NOMO-1 treated with dmso at 0.1 percent for 144 hours (cell line): ENCODE results near the gene APC2.
"Not testable (repeated sequence)": the region's sequence is repeated elsewhere in the genome, so short reads cannot be mapped to it uniquely, and the experiment has no call there.

Experiments
- DNase-seq: peaks from one replicate; lab custom pipeline; 2025; ENCODE audit not compliant: unreplicated experiment; lab: John Stamatoyannopoulos, UW

The APC2 gene

DNA sequence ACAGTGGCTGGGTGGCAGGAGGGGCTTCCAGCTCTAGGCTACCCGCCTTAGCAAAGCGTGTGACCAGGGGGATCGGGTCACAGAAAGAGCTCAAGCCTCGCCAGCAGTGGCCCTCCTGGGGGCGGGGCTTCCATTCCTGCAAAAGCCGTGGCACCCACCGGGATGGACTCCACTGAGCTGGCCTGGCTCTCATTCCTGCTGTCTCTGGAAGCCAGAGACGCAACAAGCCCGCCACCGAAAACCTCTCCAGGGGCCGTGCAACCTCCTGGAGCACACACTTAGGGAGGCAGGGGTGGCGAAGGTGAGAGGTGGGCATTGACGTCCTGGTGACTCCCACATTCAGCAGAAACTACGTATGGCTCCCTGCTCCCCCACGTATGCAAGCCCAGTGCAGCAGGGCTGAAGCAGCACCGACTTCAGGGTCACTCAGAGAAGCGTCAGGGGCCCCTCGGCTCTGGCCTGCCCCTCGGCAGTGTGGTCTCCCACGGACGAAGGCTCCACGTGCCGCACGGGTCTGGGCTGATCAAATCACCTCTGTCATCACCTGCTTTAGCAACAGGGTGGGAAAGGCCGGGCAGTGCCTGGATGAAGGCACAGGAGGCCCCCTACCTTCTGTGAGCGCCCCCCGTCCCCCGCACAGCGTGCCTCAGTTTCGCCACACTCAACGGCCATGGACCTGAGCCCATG lies 26.0 kb downstream of the APC2 start:
- no peak for DNase-seq

DNA sequence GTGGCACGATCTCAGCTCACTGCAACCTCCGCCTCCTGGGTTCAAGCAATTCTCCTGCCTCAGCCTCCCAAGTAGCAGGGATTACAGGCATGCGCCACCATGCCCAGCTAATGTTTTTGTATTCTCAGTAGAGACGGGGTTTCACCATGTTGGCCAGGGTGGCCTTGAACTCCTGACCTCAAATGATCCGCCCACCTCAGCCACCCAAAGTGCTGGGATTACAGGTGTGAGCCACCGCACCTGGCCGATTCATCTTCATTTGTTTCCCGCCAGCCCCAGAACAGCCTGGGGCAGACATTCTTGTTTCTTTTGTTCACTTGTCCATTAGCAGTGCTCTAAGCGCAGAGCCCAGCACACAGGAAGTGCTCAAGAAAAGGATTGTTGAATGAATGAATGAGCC lies 27.1 kb downstream of the APC2 start:
- not testable (repeated sequence) for DNase-seq

- DNase-seq: peak; percentile 90
These were observed 29.2 kb downstream of the APC2 start, which contains the start of gene C19orf25 for GRCh38 chr19:1478934-1479707. C19orf25 (minus strand) TSS chr19:1479215; CDS start chr19:1478903, 312 bp downstream.

DNA sequence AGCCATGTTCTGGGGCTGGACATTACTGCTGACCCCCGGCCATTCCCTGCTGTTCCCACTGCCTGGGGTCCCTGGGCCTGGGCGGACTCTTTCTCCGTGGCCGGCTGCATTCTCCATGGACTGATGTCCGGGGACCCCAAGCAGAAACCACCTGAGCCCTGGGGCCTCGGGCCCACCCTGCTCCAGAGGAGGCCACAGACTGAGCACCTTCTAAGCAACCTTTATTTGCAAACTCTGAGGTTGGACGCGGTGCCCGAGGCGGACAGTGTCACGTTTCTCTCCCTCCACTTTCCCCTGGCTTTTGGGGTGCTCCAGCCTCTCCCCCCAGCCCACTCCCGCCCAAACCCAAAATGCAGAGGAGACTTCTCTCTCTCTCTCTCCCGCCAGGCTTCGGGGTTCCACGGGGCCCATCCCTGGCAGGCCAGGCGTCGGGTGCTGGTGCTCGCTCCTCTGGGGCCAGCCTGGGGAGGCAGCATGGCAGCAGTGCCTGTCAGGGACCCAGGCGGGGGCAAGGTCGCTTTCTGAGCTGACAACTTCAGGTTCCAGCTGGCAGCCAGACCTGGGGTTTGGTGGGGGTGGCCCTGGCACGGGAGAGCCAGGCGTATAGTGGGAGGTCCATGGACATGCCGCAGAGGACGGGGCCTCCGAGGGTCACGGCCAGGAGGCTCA lies 31.4 kb downstream of the APC2 start:
- DNase-seq: no peak

- no peak for DNase-seq
These were observed 32.0 kb downstream of the APC2 start for GRCh38 chr19:1481893-1482360.

DNA sequence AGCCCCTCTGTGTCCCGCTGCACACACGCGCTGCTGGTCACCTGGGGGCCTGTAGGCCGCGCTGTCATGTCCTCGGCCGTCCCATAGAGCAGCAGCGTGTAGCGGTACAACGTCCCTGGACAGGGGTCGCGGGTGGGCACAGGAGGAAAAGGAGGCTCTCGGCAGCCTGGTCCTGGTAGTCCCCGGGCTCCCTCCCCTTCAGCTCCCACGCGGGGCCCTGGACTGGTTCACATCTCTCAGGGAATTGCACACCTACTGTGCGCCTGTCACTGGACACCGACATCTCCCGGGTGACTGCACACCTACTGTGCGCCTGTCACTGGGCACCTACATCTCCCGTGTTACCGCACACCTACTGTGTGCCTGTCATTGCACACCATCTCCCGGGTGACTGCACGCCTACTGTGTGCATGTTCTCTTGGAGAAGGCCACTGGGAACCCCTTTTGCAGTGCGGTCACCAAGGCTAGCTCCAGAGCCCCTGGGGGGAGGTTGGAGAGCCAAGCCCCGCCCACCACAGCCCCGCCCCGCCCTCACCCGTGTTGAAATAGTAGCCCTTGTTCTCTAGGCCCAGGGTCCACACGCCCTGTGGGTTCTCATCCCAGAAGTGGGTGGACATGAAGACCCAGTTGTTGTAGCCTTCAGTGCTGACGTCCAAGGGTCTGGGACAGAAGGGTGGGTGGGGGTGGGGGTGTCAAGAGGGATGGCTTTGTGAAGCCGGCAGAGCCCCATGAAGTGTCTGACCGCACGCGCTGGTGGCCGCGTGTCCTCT lies 32.6 kb downstream of the APC2 start:
- no peak for DNase-seq

DNA sequence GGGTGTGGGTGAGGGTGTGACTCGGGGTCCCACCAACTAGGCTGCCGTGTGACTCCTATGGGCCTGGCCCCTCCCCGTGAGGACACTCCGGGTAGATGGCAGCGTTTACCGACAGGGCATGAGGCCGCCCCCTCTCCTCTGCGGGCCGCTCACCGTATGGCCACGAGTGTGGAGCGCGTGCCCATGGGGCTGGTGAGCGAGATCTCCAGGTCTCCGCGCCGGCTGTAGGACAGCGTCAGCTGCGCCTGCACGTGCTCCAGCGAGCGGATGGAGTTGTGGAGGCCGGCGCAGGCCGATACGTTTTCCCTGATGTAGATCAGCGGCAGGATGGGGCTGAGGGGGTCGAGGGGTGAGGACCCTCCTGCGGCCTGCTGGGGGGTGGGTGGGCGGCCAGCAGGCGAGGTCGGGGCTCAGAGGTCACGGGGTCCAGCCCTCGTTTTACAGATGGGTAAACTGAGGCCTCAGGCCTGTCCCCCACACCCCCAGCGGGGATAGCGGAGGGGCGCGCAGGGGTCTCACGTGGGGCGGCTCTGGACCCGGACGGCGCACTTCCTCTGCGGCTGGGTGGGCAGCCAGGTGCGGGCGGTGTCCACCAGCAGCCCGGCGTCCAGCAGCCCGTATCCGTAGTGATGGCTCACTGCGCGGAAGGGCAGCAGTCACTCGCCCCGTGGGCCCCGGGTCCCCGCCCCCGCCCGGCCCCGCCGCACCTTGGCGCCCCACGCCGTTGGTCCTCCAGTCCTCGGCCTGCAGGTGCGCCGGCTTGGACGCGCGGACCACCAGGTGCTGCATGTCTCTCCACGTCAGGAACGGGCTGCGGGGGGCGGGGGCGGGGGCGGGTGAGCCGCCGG lies 33.4 kb downstream of the APC2 start:
- no peak for DNase-seq

GRCh38 chr19:1483979-1484428 lies 34.1 kb downstream of the APC2 start:
- no peak for DNase-seq

GRCh38 chr19:1486720-1487575 lies 37.0 kb downstream of the APC2 start:
- no peak for DNase-seq

DNA sequence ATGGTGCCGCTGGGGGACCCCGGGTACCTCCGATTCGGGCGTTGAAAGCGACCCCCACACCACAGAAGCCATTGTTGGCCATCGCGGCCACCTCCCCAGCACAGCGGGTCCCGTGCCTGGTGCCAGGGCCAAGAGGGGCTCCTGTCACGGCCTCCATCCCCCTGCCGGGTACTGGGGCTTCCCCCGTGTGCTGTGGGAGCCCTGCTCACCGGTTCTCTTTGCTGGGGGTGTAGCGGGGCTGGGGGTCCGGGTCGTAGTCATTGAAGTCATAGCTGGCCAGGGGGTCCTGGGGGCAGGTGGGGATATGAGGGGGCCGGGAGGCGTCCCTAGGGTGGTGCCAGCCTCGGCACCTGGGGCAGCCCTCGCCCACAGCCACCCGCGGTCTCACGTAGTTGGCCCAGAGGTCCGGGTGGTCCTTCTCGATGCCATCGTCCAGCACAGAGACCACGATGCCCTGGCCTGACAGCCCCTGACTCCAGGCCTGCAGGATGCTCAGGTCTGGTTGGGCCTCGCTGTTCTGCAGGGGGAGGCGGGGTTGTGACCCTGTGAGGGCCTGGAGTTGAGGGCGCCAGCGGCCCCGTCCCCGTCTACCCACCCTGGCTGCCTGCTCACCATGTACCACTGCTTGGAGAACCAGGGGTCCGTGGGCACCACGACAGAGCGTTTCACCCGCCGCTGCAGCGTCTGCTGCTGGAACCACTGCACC lies 37.8 kb downstream of the APC2 start:
- DNase-seq: no peak

DNA sequence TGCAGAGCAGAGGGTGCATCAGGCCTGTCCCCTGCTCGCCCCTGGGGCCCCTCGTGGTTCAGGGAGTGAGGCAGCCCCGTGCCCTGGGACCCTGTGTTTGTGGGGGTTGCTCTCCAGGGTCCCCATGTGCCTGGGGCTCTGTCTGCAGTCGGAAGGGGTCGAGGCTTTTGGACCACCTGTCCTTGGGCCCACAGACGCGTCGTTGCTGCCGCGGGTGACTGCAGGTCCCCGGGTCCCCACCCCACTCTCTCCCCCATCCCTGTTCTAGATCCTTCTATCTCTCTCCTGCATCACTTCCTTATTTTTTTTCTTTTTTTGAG lies 38.3 kb downstream of the APC2 start:
- DNase-seq: no peak

DNA sequence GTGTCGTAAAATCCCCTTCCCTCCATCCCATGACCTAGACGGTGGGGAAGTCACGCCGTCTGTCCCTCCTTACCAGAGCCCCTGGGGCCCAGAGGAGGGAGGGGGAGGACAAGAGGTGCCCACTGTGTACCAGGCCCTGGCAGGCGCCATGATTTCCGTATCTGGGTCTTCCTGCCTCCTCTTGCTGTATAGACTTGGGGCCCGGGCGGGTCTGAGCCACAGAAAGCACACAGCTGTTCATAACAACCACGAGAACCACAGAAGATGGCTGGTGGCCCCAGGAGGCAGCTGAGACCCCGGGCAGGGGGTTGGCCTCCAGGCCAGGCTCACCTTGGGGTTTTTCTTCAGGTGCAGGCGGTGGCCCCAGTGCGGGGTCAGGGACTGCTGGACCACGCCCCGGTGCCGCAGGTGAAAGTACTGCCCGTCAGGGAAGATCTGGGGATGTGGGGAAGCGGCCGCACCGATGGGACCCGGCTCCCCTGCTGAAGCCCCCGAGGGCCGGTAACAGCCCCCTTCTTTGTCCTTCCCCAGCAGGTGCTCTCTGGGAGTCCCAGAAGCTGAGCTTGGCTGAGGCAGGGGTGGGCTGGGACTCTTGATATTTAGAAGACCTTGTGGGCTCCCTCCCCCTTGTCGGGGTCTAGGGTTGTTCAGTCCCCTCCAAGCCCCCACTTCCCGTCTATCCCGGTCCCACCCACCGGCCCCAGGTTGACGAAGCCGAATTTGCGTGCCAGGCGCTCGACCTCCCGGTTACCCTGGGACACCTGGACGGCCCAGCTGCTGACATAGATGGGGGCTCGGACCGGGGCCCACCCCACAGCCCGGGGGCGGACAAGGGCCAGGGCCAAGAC lies 39.8 kb downstream of the APC2 start:
- no peak for DNase-seq

- DNase-seq: peak; percentile 98
These were observed 40.6 kb downstream of the APC2 start, which contains the start of gene PCSK4 for GRCh38 chr19:1490311-1491113. PCSK4 (minus strand) TSS chr19:1490350; CDS start chr19:1490346, 4 bp downstream.

GRCh38 chr19:1491114-1491848 lies 41.4 kb downstream of the APC2 start, which contains the start of gene REEP6:
REEP6 (plus strand) TSS chr19:1491181; CDS start chr19:1491270, 89 bp downstream.
- no peak for DNase-seq

- no peak for DNase-seq
These were observed 41.9 kb downstream of the APC2 start for GRCh38 chr19:1491849-1492170.

DNA sequence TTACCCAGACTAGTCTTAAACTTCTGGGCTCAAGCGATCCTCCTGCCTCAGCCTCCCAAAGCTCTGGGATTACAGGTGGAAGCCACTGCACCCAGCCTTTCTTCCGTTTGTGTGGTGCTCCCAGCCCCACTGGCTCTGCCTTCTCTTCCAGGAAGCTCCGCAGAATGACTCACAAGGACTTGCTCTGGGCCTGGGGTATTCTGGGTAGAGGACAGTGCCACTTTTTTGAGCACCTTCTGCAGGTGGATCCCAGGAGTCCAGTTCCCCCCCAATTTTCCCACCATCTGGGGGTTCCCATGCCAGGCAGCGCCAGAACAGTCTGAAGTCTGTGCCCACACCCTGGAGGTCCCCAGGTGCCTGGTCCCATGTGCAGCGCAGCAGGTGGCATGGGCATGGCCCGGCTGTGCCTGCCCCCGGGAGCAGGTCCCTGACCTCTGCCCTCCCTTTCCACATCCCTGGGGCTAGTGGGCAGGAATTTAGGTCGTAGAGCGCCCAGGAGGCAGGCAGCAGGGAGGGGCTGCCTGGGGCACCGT lies 42.6 kb downstream of the APC2 start:
- no peak for DNase-seq
